22Rv1 (cell line): Measurements from ENCODE around the gene CCDC85B.

Experiments used
- CTCF ChIP-seq: fragments of 450-650 bp; IDR thresholded peaks from 2 replicates; pipeline ENCODE4 v1.5.1; 2017; ENCODE audit warnings: mild to moderate bottlenecking
- ZFX ChIP-seq: fragments of 450-650 bp; IDR thresholded peaks from 2 replicates; pipeline ENCODE4 v1.6.1; 2017; ENCODE audit warnings: antibody characterized with exemption, borderline replicate concordance

GRCh38 chr11:65873318-65874156 lies 16.9 kb upstream of the CCDC85B start:
- no peak for TF ChIP-seq CTCF
- no peak for TF ChIP-seq ZFX
